Stimulated activated CD8-positive, alpha-beta memory T cell treated with anti-CD3 and anti-CD28 coated beads, Interleukin-12 subunit alpha, Interleukin-12 subunit beta, amount 100 ng/mL, for 1 hour (primary cell): Measurements from ENCODE around the gene GID8.

Source experiments
- DNase-seq: peaks from one replicate; pipeline ENCODE4 v3.0.0-alpha.2; 2020; ENCODE audit warnings: low read depth

The GID8 gene

GRCh38 chr20:62986257-62986800, 48.4 kb downstream of the GID8 start:
- DNase-seq, result no peak

GRCh38 chr20:62987114-62987513, 49.2 kb downstream of the GID8 start:
- DNase-seq, result no peak

- no peak for DNase-seq
These were observed 51.3 kb downstream of the GID8 start for GRCh38 chr20:62989201-62989601.

GRCh38 chr20:62990306-62990825, 52.4 kb downstream of the GID8 start:
- DNase-seq, result no peak

- DNase-seq, result no peak
These were observed 53.4 kb downstream of the GID8 start for GRCh38 chr20:62991196-62991807.

GRCh38 chr20:62991863-62992262, 53.9 kb downstream of the GID8 start:
- DNase-seq, result no peak

- no peak for DNase-seq
These were observed 56.0 kb downstream of the GID8 start for GRCh38 chr20:62993856-62994494.

- DNase-seq, result no peak
These were observed 56.9 kb downstream of the GID8 start for GRCh38 chr20:62994869-62995281.

GRCh38 chr20:62995481-62995880, 57.5 kb downstream of the GID8 start:
- DNase-seq, result no peak

- no peak for DNase-seq
These were observed 58.1 kb downstream of the GID8 start for GRCh38 chr20:62995898-62996595.

GRCh38 chr20:62996596-62996982, 58.6 kb downstream of the GID8 start:
- no peak for DNase-seq

GRCh38 chr20:62997417-62998035, 59.6 kb downstream of the GID8 start:
- no peak for DNase-seq
